Measurements from ENCODE around the gene MARS1.

- TF ChIP-seq CTCF (IDR thresholded peaks at IDR 0.05) (no peak), POLR2A (IDR thresholded peaks at IDR 0.05) (no peak)
These were observed 1.3 kb downstream of the MARS1 start for GRCh38 chr12:57489157-57489641.

All from uterus (tissue), 2 donors.